B cell (primary cell): Measurements from ENCODE around the gene GOSR2. TPM values are rescaled to one million over a fixed set of nuclear protein-coding genes. Genes with fewer than 3 reads are reported as not detected.

Experiments
- ATAC-seq: fragments of 200-7000 bp; cut with Tn5 transposase; one replicate; pipeline ENCODE4 v1.10.0; 2021; ENCODE audit warnings: low read depth, mild to moderate bottlenecking, moderate number of reproducible peaks, moderate library complexity
- CTCF ChIA-PET: fragments of 350-600 bp; sonication (Branson Sonifier 250); formaldehyde crosslinking; loops from one replicate; lab custom pipeline; 2021; ENCODE audit warnings: antibody characterized with exemption, inconsistent platforms; lab: Charles Lee
- POLR2A ChIA-PET: fragments of 350-600 bp; sonication (Branson Sonifier 250); formaldehyde crosslinking; loops from one replicate; lab custom pipeline; 2021; ENCODE audit warnings: antibody characterized with exemption; lab: Charles Lee
- DNase-seq: peaks from one replicate; pipeline ENCODE4 v3.0.0; 2013
- H2AFZ ChIP-seq: 2 replicates; pipeline ENCODE4 v1.6.1; 2012; ENCODE audit warnings: mild to moderate bottlenecking, low read depth, low read length; ENCODE audit not compliant: insufficient read depth, poor library complexity, severe bottlenecking
- H3K27ac ChIP-seq, 2 donors: 1 replicate in 1 of 2; 2 replicates in 1 of 2; pipeline ENCODE4 v1.5.1; 2012 to 2013; ENCODE audit warnings: low read length in 2 of 2, mild to moderate bottlenecking in 2 of 2, moderate library complexity in 1 of 2
- H3K27me3 ChIP-seq, 4 experiments: fragments of 200-600 bp in 1 of 4; sonication (generic) in 1 of 4; replicated peaks in 1 of 4; 1 replicate in 2 of 4; 2 replicates in 2 of 4; pipeline versions ENCODE4 v1.6.1 to v1.7.0; 2013 to 2016; ENCODE audit warnings: low read length in 3 of 4, mild to moderate bottlenecking in 2 of 4, mixed read lengths in 1 of 4, moderate library complexity in 1 of 4; ENCODE audit not compliant: insufficient read depth in 4 of 4, control insufficient read depth in 3 of 4; ENCODE audit errors: control extremely low read depth in 1 of 4
- H3K36me3 ChIP-seq, 2 experiments: replicated peaks in 1 of 2; 1 replicate in 1 of 2; 2 replicates in 1 of 2; pipeline versions ENCODE4 v1.6.1 to v1.7.1; 2013; ENCODE audit warnings: low read length in 1 of 2; ENCODE audit not compliant: insufficient read depth in 2 of 2, control insufficient read depth in 1 of 2; ENCODE audit errors: control extremely low read depth in 1 of 2, extremely low read depth in 1 of 2
- H3K4me1 ChIP-seq, 2 donors: fragments of 200-600 bp in 1 of 2; sonication (generic) in 1 of 2; 1 replicate in 1 of 2; 2 replicates in 1 of 2; pipeline versions ENCODE4 v1.5.1 to v1.6.1; 2013 to 2017; ENCODE audit warnings: low read length in 2 of 2; ENCODE audit not compliant: control insufficient read depth in 2 of 2, insufficient read depth in 2 of 2
- H3K4me2 ChIP-seq: replicated peaks from 2 replicates; pipeline ENCODE3; 2012; ENCODE audit warnings: mild to moderate bottlenecking, low read depth, low read length; ENCODE audit not compliant: poor library complexity, severe bottlenecking
- H3K4me3 ChIP-seq, 5 experiments: fragments of 200-600 bp in 1 of 5; sonication (generic) in 1 of 5; 1 replicate in 3 of 5; 2 replicates in 2 of 5; pipeline versions ENCODE4 v1.5.1 to v1.7.0; 2011 to 2016; ENCODE audit warnings: low read length in 4 of 5, mild to moderate bottlenecking in 4 of 5, low read depth in 2 of 5, control low read depth in 1 of 5, moderate library complexity in 1 of 5; ENCODE audit not compliant: insufficient read depth in 1 of 5; ENCODE audit errors: control extremely low read depth in 1 of 5, extremely low read depth in 1 of 5
- H3K79me2 ChIP-seq: fragments of 200-600 bp; sonication (generic); one replicate; pipeline ENCODE4 v1.6.0; 2016; ENCODE audit warnings: low read length; ENCODE audit not compliant: control insufficient read depth, insufficient read depth
- H3K9ac ChIP-seq: fragments of 200-600 bp; sonication (generic); 2 replicates; pipeline ENCODE4 v1.6.1; 2017; ENCODE audit warnings: mild to moderate bottlenecking, low read length, moderate library complexity
- H3K9me3 ChIP-seq, 3 donors: one replicate each; pipeline versions ENCODE4 v1.6.1 to v1.7.1; 2013; ENCODE audit warnings: low read length in 2 of 3; ENCODE audit not compliant: control insufficient read depth in 2 of 3, insufficient read depth in 1 of 3; ENCODE audit errors: control extremely low read depth in 1 of 3
- H4K20me1 ChIP-seq: 2 replicates; pipeline ENCODE4 v1.6.0; 2012; ENCODE audit warnings: mild to moderate bottlenecking, low read length; ENCODE audit not compliant: insufficient read depth, control insufficient read depth, poor library complexity, severe bottlenecking
- H3K27ac Mint-ChIP-seq: one replicate; pipeline ENCODE4 v1.8.0; 2021; ENCODE audit warnings: mixed read lengths
- H3K27me3 Mint-ChIP-seq: one replicate; pipeline ENCODE4 v1.8.0; 2021; ENCODE audit warnings: mixed read lengths
- H3K4me1 Mint-ChIP-seq: one replicate; pipeline ENCODE4 v1.8.0; 2021; ENCODE audit warnings: mixed read lengths
- H3K4me3 Mint-ChIP-seq: one replicate; pipeline ENCODE4 v1.8.0; 2021; ENCODE audit warnings: mixed read lengths
- H3K9me3 Mint-ChIP-seq: one replicate; pipeline ENCODE4 v1.8.0; 2022; ENCODE audit warnings: mixed read lengths; ENCODE audit not compliant: insufficient read depth
- EZH2 ChIP-seq: IDR thresholded peaks from 2 replicates; pipeline ENCODE4 v1.6.1; 2012; ENCODE audit warnings: borderline replicate concordance, low read depth, mild to moderate bottlenecking, moderate library complexity, low read length; ENCODE audit not compliant: insufficient read depth, poor library complexity, severe bottlenecking
- WGBS: methylation state at CpG from one replicate; pipeline ENCODE4 v1.1.5; 2013; ENCODE audit warnings: missing lambda C conversion rate; ENCODE audit not compliant: insufficient coverage; 5-methylcytosine and 5-hydroxymethylcytosine counted together
- intact Hi-C: fragments of 100-400 bp; cut with micrococcal nuclease; formaldehyde crosslinking; loops from one replicate; pipeline ENCODE4 v1.10.0; 2022
- polyA plus RNA-seq: library from polyadenylated mRNA; depleted of rRNA; stranded (reverse); fragments of >200 nt; gene quantifications from 2 replicates; pipeline ENCODE4 v1.2.3, GENCODE V29; 2012
- total RNA-seq, 2 donors: library from RNA; stranded (reverse); fragments of 120-200 nt in 1 of 2; gene quantifications; 1 replicate in 1 of 2; 2 replicates in 1 of 2; pipeline versions ENCODE4 v1.2.3 to v1.2.4, GENCODE V29; 2013 to 2022
- TF ChIP-seq, protein P1 (sequence below): fragments of 200-600 bp; IDR thresholded peaks from one replicate; pipeline ENCODE4 v1.8.0; 2022; ENCODE audit warnings: antibody characterized with exemption, mild to moderate bottlenecking

The GOSR2 gene
- total and polyA plus RNA-seq, 2 donors (not counting 1 experiment from before 2014, with no cell fraction given) = 33.2 to 91.0 TPM

GRCh38 chr17:46876353-46876887, 46.5 kb upstream of the GOSR2 start:
- WGBS = 78% methylated on average over 10 of the region's 12 CpGs
- no peaks in the 10 kb centered on the region for H3K27me3 Mint-ChIP-seq
- Histone ChIP-seq H3K36me3 (no peaks in the 10 kb centered on the region), H3K27ac (no peak overlapping the region), H3K9ac (no peak overlapping the region), H3K4me1 (no peaks in the 10 kb centered on the region), H3K4me2 (no peak overlapping the region), H3K4me3 (no peak overlapping the region), H2AFZ (no peak overlapping the region), H3K27me3 (no peaks in the 10 kb centered on the region), H3K9me3 (no peaks in the 10 kb centered on the region), H3K79me2 (no peaks in the 10 kb centered on the region), H4K20me1 (no peaks in the 10 kb centered on the region)
- peak; percentile 45 for ATAC-seq
- H3K9me3 Mint-ChIP-seq = no peaks in the 10 kb centered on the region
- H3K27ac Mint-ChIP-seq = no peak overlapping the region
- intact Hi-C loops = no loop called here
- CTCF ChIA-PET = no interaction called here
- POLR2A ChIA-PET = no interaction called here
- H3K4me3 Mint-ChIP-seq = no peak overlapping the region
- H3K4me1 Mint-ChIP-seq = no peaks in the 10 kb centered on the region
- no peak for TF ChIP-seq EZH2
- TF ChIP-seq, protein P1, sequence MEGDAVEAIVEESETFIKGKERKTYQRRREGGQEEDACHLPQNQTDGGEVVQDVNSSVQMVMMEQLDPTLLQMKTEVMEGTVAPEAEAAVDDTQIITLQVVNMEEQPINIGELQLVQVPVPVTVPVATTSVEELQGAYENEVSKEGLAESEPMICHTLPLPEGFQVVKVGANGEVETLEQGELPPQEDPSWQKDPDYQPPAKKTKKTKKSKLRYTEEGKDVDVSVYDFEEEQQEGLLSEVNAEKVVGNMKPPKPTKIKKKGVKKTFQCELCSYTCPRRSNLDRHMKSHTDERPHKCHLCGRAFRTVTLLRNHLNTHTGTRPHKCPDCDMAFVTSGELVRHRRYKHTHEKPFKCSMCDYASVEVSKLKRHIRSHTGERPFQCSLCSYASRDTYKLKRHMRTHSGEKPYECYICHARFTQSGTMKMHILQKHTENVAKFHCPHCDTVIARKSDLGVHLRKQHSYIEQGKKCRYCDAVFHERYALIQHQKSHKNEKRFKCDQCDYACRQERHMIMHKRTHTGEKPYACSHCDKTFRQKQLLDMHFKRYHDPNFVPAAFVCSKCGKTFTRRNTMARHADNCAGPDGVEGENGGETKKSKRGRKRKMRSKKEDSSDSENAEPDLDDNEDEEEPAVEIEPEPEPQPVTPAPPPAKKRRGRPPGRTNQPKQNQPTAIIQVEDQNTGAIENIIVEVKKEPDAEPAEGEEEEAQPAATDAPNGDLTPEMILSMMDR = no peak
- peak; percentile 30 for DNase-seq

DNA sequence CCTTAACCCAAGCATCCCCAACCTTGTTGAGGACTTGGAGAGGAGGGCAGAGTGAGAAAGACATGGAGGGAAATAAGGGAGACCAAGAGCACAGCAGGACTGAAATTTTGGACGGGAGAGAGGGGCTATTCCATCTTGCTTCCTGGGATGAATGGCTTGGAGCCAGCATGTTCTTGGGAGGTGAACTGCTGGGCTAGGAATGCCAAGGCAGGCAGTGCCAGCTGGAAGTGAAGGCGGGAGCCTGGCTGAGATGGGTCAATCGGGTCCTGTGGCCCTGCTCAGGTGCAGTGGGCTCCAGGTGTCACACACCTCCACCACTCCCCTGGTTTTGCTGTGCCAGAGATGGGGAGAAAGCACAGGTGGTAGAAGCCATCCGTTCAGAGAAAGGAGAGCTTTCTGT, 46.0 kb upstream of the GOSR2 start:
- no peak for TF ChIP-seq EZH2
- TF ChIP-seq, protein P1 = no peak
- no peak overlapping the region for H3K4me2 ChIP-seq
- DNase-seq (no peak), ATAC-seq (no peak)
- Mint-ChIP-seq H3K27me3 (no peaks in the 10 kb centered on the region), H3K9me3 (no peaks in the 10 kb centered on the region), H3K4me3 (no peak overlapping the region), H3K27ac (no peak overlapping the region), H3K4me1 (no peaks in the 10 kb centered on the region)
- intact Hi-C loops = no loop called here
- no peaks in the 10 kb centered on the region for H3K27me3 ChIP-seq
- ChIA-PET POLR2A (no interaction called here), CTCF (no interaction called here)
- no peaks in the 10 kb centered on the region for H3K36me3 ChIP-seq
- H3K4me3 ChIP-seq = no peak overlapping the region
- no peaks in the 10 kb centered on the region for H3K9me3 ChIP-seq
- H3K9ac ChIP-seq = no peak overlapping the region
- H3K27ac ChIP-seq = no peak overlapping the region
- H3K4me1 ChIP-seq = no peaks in the 10 kb centered on the region
- WGBS = 100% methylated on average over 3 of the region's 4 CpGs
- no peaks in the 10 kb centered on the region for H4K20me1 ChIP-seq
- no peak overlapping the region for H2AFZ ChIP-seq
- no peaks in the 10 kb centered on the region for H3K79me2 ChIP-seq
